Endometrial microvascular endothelial cells (primary cell): ENCODE data around the gene KRTAP26-1. TPM values are rescaled to one million over a fixed set of nuclear protein-coding genes. Genes with fewer than 3 reads are reported as not detected.

Source experiments
- in situ Hi-C: cut with HindIII; loops from 2 replicates; pipeline ENCODE4 v1.10.0; 2017; ENCODE audit warnings: low sequenced_read_pairs, low pct_unique_long_range_greater_than_20kb; ENCODE audit errors: inconsistent ontology term
- total RNA-seq: library from RNA; depleted of rRNA; stranded (reverse); fragments of >200 nt; gene quantifications from one replicate; pipeline ENCODE4 v1.2.3, GENCODE V29; 2015; ENCODE audit errors: inconsistent ontology term

The KRTAP26-1 gene
- not detected for total RNA-seq

GRCh38 chr21:30320215-30320614, at the start of gene KRTAP26-1:
Gene KRTAP26-1, minus strand, starts transcription at chr21:30320315. Its CDS starts 280 bp downstream, at chr21:30320035.
- in situ Hi-C loops, result no loop called here

- in situ Hi-C loops, result no loop called here
Observed at GRCh38 chr21:30355906-30356305, 35.8 kb upstream of the KRTAP26-1 start.

GRCh38 chr21:30354308-30355005, 34.3 kb upstream of the KRTAP26-1 start:
- in situ Hi-C loops, result no loop called here

GRCh38 chr21:30351534-30351933, 31.4 kb upstream of the KRTAP26-1 start:
- in situ Hi-C loops, result no loop called here

GRCh38 chr21:30349572-30349971, 29.5 kb upstream of the KRTAP26-1 start:
- in situ Hi-C loops, result no loop called here

- in situ Hi-C loops, result no loop called here
Observed at GRCh38 chr21:30348506-30348905, 28.4 kb upstream of the KRTAP26-1 start, which contains the start of gene KRTAP23-1. Gene KRTAP23-1, minus strand, starts transcription at chr21:30348606. Its CDS starts 0 bp downstream, at chr21:30348606.

GRCh38 chr21:30345014-30345413, 24.9 kb upstream of the KRTAP26-1 start:
- in situ Hi-C loops, result no loop called here

GRCh38 chr21:30340714-30341573, 20.8 kb upstream of the KRTAP26-1 start:
- in situ Hi-C loops, result no loop called here

GRCh38 chr21:30338717-30339116, 18.6 kb upstream of the KRTAP26-1 start:
- in situ Hi-C loops, result no loop called here

GRCh38 chr21:30337772-30338171, 17.7 kb upstream of the KRTAP26-1 start:
- in situ Hi-C loops, result no loop called here

GRCh38 chr21:30337276-30337744, 17.2 kb upstream of the KRTAP26-1 start, which contains the start of gene KRTAP27-1:
Gene KRTAP27-1, minus strand, starts transcription at chr21:30337694. Its CDS starts 26 bp downstream, at chr21:30337668.
- in situ Hi-C loops, result no loop called here

- in situ Hi-C loops, result no loop called here
Observed at GRCh38 chr21:30336596-30336995, 16.5 kb upstream of the KRTAP26-1 start.

- in situ Hi-C loops, result no loop called here
Observed at GRCh38 chr21:30333736-30334135, 13.6 kb upstream of the KRTAP26-1 start.

GRCh38 chr21:30332681-30333080, 12.6 kb upstream of the KRTAP26-1 start:
- in situ Hi-C loops, result no loop called here

- in situ Hi-C loops, result no loop called here
Observed at GRCh38 chr21:30329203-30329875, 9.2 kb upstream of the KRTAP26-1 start.

GRCh38 chr21:30326390-30326789, 6.3 kb upstream of the KRTAP26-1 start:
- in situ Hi-C loops, result no loop called here

GRCh38 chr21:30315701-30316100, 4.4 kb downstream of the KRTAP26-1 start:
- in situ Hi-C loops, result no loop called here

- in situ Hi-C loops, result no loop called here
Observed at GRCh38 chr21:30306884-30307283, 13.2 kb downstream of the KRTAP26-1 start.

GRCh38 chr21:30305136-30305535, 15.0 kb downstream of the KRTAP26-1 start:
- in situ Hi-C loops, result no loop called here
